Natural killer cell treated with Interleukin-12 subunit alpha and Interleukin-12 subunit beta and Interleukin-15 and Interleukin-18, amount 100 ng/mL, for 72 hours (primary cell): ENCODE results near the gene TTC23. TPM values are rescaled to one million over a fixed set of nuclear protein-coding genes. Genes with fewer than 3 reads are reported as not detected.
A peak's percentile ranks its signal among the peaks of the same experiment; 100 is the strongest.

ENCODE experiments used
- ATAC-seq, 2 donors: fragments of 150-1000 bp; cut with Tn5 transposase in 1 of 2; sonication (Bioruptor Pico), chemical (Tn5 transposase) in 1 of 2; 2 replicates each; pipeline ENCODE4 v1.10.0; 2021
- DNase-seq: peaks from one replicate; pipeline ENCODE4 v3.0.0; 2022; ENCODE audit warnings: low spot score
- H3K27ac Mint-ChIP-seq, 2 donors: 1 replicate in 1 of 2; 2 replicates in 1 of 2; pipeline ENCODE4 v1.8.0; 2022; ENCODE audit warnings: mixed read lengths in 2 of 2, mild to moderate bottlenecking in 1 of 2, moderate library complexity in 1 of 2
- H3K27me3 Mint-ChIP-seq, 2 donors: 1 replicate in 1 of 2; 2 replicates in 1 of 2; pipeline ENCODE4 v1.8.0; 2022; ENCODE audit warnings: mixed read lengths in 2 of 2
- H3K36me3 Mint-ChIP-seq: one replicate; pipeline ENCODE4 v1.8.0; 2022; ENCODE audit warnings: mixed read lengths
- H3K4me1 Mint-ChIP-seq, 2 donors: 1 replicate in 1 of 2; 2 replicates in 1 of 2; pipeline ENCODE4 v1.8.0; 2022; ENCODE audit warnings: low read depth in 2 of 2, mixed read lengths in 2 of 2, mild to moderate bottlenecking in 1 of 2
- H3K4me3 Mint-ChIP-seq: one replicate; pipeline ENCODE4 v1.8.0; 2022; ENCODE audit warnings: mixed read lengths
- H3K9me3 Mint-ChIP-seq: 2 replicates; pipeline ENCODE4 v1.8.0; 2022; ENCODE audit warnings: mixed read lengths
- total RNA-seq, 2 donors: library from RNA; stranded (reverse); gene quantifications; one replicate each; pipeline ENCODE4 v1.2.3, GENCODE V29; 2022

Gene TTC23
- total RNA-seq, 2 donors from 2014 or later, result 1.00 to 3.6 TPM

DNA sequence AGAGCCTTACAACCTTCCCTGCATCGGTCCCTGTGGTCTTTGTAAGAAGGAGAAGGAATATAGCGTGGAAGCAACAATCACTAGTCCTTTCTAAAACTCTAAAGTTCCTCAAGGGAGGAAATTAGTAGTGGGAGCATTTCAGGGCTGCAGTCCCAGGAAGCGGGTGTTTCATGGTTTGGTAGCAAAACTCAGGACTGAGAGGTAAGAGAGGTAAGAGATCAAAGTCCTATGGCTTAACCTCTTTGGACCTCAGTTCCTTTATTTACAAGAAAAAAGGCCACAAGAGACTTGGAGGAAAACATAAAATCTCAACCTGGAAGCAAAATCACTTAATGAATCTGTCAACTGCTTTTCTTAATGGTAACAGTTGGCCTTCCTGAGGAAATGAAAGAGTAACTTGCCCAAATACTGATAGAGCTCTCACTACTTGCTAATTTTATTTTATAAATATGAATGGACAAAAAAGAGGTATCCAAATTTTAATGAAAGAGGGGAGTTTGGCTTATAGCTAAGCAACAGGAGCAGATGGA is 16.2 kb upstream of the TTC23 start:
- ATAC-seq, result no peak
- no peak for DNase-seq
- Mint-ChIP-seq H3K4me1 (no peaks in the 10 kb centered on the region), H3K27ac (no peak overlapping the region), H3K36me3 (no peaks in the 10 kb centered on the region), H3K27me3 (no peaks in the 10 kb centered on the region), H3K4me3 (no peak overlapping the region), H3K9me3 (no peaks in the 10 kb centered on the region)

DNA sequence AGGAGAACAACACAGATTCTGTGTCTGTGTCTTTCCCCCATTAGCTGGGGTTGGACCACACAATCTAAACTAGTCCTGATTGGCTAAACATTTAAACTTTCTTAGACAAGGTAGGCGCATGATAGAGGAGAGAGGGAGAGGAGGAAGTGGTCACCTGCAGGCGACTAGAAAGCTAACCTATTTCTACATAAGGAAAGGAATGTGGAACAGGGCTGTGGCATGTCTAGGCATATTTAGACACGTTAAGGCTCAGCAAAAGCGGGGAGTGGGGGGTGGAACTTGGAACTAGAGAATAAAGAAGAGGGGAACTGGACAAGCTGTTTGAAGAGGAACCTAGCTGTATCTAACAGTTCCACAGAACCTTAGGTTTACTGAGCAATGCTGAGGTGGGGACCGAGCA is 14.7 kb upstream of the TTC23 start:
- Mint-ChIP-seq H3K9me3 (no peaks in the 10 kb centered on the region), H3K36me3 (no peaks in the 10 kb centered on the region), H3K27ac (no peak overlapping the region), H3K4me1 (peaks cover 0 to 2% of the 10 kb centered on the region in 2 donors), H3K4me3 (no peak overlapping the region), H3K27me3 (no peaks in the 10 kb centered on the region)
- ATAC-seq, result no peak
- DNase-seq, result no peak

DNA sequence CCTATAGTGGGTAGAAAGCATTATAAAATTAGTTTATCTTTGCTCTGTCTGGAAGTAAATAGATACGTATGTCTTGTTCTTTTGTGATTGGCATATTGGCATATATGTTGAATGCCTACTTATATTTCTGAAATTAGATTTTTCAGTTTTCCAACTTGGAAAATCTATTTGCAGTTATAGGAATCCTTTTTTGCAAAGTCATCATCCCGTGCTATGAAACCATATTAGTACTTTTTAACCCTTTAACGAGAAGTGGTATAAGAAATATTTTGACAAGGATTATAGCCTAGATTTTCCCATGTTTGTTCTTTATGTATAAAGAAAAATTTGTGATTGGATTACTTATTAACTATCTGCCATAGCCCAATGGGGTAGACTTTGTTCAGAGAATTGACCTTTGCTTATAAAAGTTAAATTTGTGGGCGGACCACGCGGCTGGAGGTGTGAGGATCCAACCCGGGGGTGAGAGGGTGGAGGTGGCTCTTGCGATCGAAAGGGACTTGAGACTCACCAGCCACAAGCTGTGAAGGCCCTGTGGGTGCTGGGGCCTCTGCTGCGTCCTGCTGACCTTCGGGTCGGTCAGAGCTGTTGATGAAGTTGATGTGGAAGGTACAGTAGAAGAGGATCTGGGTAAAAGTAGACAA is 7.8 kb upstream of the TTC23 start:
- H3K27ac Mint-ChIP-seq, result no peak overlapping the region

DNA sequence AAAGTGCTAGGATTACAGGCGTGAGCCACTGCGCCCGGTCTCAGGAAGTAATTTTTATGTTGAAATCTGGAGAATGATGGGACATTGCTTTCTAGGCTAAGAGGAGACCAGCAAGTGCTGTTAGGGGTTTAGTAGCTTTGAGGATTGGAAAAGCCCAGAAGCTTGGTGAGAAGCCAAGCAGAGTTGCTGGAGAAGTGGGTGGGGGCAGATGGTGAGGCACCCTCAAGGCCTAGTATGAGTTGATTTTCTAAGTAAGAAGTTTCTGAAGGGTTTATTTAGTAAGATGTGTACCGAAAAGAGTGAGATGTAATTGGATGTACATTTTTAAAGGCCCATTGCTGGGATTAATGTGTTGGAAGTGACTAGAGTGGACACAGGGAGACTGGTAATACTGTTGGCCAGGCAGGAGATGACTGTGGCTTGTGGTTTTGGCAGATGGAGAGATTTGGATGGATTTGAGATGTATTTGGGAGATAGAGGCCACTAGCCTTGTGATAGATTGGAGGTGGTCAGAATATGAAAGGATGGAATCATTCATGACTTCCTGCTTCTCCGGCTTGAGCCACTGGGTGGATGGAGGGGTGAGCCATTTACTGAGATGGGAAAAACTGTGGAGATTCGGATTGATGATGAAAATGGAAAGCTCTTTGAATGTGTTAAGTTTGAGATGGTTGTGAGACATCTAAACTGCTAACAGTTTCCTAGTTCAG is 4.2 kb upstream of the TTC23 start:
- peak overlapping the region; percentile 53 for H3K4me3 Mint-ChIP-seq
- peaks cover 0 to 5% of the 10 kb centered on the region in 2 donors for H3K27me3 Mint-ChIP-seq
- ATAC-seq, result no peak
- H3K36me3 Mint-ChIP-seq, result peaks cover 18% of the 10 kb centered on the region
- DNase-seq, result no peak
- H3K4me1 Mint-ChIP-seq, result peaks cover 26 to 34% of the 10 kb centered on the region in 2 donors
- H3K9me3 Mint-ChIP-seq, result no peaks in the 10 kb centered on the region
- H3K27ac Mint-ChIP-seq, result peak overlapping the region in 1 of 2 donors; percentile 5

More for the DNA sequence above, 7.8 kb upstream of the TTC23 start:
- no peak for DNase-seq
- no peak for ATAC-seq
- Mint-ChIP-seq H3K27me3 (peaks cover 0 to 5% of the 10 kb centered on the region in 2 donors), H3K36me3 (peaks cover 12% of the 10 kb centered on the region), H3K4me3 (no peak overlapping the region), H3K9me3 (no peaks in the 10 kb centered on the region), H3K4me1 (peaks cover 19 to 23% of the 10 kb centered on the region in 2 donors)

DNA sequence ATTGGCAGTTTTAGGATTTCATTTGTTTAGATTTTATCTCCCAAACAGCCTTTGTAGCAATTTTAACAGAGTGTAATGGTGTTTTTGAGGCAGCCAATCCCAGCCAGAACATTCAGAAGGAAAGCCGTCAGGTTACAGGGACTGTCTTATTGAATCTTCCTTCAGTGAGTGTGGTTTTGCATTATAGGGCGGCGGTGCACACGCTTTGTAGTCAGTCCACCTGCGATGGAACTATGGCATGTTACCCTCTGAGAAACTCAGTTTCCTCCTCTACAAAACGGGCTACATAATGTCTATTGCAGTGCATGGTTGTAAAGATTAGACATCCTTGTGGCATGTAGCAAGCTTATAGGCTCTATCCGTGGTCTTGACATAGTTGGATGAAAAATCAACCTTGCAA is 2.9 kb upstream of the TTC23 start:
- DNase-seq, result no peak
- Mint-ChIP-seq H3K4me1 (peaks cover 24 to 29% of the 10 kb centered on the region in 2 donors), H3K4me3 (peak overlapping the region; percentile 94), H3K27ac (peak overlapping the region; percentile 78 to 88), H3K36me3 (peaks cover 7% of the 10 kb centered on the region), H3K9me3 (no peaks in the 10 kb centered on the region), H3K27me3 (peaks cover 0 to 5% of the 10 kb centered on the region in 2 donors)
- no peak for ATAC-seq

DNA sequence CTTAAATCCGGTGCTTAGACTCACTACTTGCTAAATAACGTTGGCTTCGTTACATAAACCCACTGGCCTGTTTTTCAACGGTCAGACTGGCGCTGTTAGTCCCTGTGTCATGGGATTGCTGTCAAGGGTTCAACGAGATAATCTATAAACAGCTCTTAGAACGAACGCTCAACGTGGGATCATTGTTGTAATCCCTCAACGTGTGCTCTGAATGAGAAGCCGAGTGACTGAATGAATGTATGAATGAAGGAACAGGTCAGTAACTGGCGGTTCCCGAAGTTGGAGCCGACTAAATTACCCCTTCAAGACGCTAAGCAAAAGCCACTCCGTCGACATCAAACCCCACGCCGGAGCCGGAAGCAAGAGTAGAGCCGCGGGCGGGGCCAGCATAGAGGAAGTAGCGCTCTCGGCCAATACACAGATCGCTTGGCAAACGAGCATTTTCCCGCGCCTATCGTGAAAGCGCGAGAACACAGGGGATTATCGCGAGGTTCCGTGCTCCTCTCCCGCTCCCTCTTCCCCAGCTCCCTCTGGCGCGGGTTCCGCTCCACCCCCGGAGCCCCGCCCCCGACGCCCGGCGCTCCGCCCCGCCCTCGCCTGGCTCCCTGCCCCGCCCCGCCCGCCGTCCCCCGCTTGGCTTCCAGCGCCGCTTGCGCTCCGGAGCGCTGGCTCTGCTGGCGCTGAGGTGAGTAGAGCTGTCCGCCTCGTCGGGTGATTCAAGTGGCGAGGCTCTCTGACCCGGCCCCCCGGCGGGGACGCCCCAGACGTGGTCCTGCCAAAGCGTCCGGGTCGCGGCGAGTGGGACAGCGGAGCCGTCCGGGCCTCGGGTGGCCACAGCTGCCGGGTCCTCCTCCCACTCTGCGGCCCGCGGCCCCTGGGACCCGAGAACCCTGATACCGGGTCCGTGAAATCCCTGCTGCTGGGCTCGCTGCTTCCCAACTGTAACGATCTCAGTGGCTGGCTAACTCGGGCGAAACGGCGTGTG is 1.8 kb upstream of the TTC23 start, which contains the start of gene LRRC28:
LRRC28 (plus strand) TSS at position 625 of the 985 bp plus-strand sequence. CDS start 4,477 bp downstream, outside the sequence.
- DNase-seq, result peak; percentile 96
- ATAC-seq, result peak; percentile 98 to 99
- H3K27me3 Mint-ChIP-seq, result peaks cover 0 to 7% of the 10 kb centered on the region in 2 donors
- peaks cover 24 to 28% of the 10 kb centered on the region in 2 donors for H3K4me1 Mint-ChIP-seq
- peaks cover 6% of the 10 kb centered on the region for H3K36me3 Mint-ChIP-seq
- peak within 1 kb of the TSS; percentile 94 for H3K4me3 Mint-ChIP-seq
- H3K9me3 Mint-ChIP-seq, result no peaks in the 10 kb centered on the region
- peak within 1 kb of the TSS; percentile 78 to 91 for H3K27ac Mint-ChIP-seq

DNA sequence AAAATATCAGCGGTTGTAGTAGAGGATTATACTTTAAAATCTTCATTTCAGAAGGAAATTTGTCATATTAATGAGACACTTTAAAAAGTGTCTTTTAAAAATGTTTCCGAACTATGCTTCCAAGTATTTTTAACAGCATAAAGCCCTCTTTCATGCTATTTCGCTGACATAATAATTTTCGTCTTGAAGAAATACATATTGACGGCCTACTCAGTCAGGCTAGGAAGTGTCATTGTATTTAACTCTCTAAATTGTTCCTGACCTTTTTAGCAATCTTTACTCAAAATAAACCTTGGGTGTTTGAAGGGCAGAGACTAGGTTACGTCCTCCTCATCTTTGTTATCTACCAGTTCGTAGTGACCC is 1.1 kb upstream of the TTC23 start:
- Mint-ChIP-seq H3K4me1 (peaks cover 24 to 28% of the 10 kb centered on the region in 2 donors), H3K27me3 (peaks cover 0 to 7% of the 10 kb centered on the region in 2 donors), H3K27ac (peak overlapping the region; percentile 78 to 91), H3K4me3 (peak overlapping the region; percentile 94), H3K9me3 (no peaks in the 10 kb centered on the region), H3K36me3 (peaks cover 6% of the 10 kb centered on the region)
- ATAC-seq (no peak), DNase-seq (no peak)

DNA sequence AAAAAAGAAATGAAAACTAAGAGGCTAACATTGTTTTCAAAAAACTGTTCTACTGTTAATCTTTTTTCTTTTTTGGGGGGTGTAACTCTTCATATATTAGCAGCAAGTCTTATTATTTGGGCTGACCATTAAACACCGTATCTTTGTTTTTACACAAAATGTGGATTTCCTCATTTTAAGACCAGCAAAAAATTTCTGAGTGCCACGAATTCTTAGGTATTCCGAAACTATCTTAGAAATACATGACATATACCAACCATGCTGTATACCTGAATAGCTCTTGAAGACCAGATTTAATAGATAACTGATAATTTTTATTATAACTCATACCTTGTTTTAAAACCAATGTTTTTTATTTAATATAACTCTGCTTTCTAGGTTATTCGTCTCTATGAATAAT is 620 bp upstream of the TTC23 start:
- no peaks in the 10 kb centered on the region for H3K9me3 Mint-ChIP-seq
- H3K36me3 Mint-ChIP-seq, result peaks cover 6% of the 10 kb centered on the region
- no peak overlapping the region for H3K27ac Mint-ChIP-seq
- H3K4me1 Mint-ChIP-seq, result peaks cover 24 to 28% of the 10 kb centered on the region in 2 donors
- peaks cover 0 to 7% of the 10 kb centered on the region in 2 donors for H3K27me3 Mint-ChIP-seq
- DNase-seq, result no peak
- no peak for ATAC-seq
- H3K4me3 Mint-ChIP-seq, result no peak overlapping the region

DNA sequence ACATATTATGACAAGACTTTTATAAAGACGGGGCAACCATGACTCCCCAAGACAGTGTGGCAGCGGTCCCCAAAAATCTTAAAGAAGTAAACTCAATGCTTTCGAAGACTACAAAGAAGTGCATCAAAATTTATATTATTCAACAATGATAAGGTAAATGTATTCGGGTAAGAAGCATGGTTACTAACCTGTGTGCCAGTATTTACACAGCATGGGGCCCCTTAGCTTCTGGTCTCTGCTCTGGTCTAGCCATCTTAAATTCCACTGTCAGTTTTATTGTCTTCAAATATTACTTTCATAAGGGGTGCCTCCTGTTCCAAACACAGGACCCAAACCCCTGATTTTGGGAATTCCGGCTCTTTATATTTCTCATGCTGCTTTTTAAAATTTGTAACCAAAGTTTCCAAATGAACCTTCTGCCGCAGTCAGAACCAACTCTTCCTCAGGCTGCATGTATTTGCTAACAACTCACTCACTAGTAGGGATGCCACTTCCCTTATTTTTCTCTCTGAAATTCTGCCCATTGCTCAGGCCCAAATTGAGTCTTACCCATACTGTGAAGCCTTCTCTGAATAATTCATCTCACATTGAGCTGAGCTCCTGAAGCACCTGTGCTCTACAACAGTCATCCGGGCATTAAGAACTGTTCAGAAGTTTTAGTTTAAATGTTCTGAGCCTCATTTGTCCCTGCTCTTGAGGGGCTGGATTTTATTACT is 1.2 kb downstream of the TTC23 start:
- no peak for DNase-seq
- H3K27me3 Mint-ChIP-seq, result peaks cover 4 to 11% of the 10 kb centered on the region in 2 donors
- no peak for ATAC-seq
- no peaks in the 10 kb centered on the region for H3K9me3 Mint-ChIP-seq
- H3K4me1 Mint-ChIP-seq, result peaks cover 16 to 20% of the 10 kb centered on the region in 2 donors
- peaks cover 6% of the 10 kb centered on the region for H3K36me3 Mint-ChIP-seq
- no peak overlapping the region for H3K27ac Mint-ChIP-seq
- H3K4me3 Mint-ChIP-seq, result no peak overlapping the region

DNA sequence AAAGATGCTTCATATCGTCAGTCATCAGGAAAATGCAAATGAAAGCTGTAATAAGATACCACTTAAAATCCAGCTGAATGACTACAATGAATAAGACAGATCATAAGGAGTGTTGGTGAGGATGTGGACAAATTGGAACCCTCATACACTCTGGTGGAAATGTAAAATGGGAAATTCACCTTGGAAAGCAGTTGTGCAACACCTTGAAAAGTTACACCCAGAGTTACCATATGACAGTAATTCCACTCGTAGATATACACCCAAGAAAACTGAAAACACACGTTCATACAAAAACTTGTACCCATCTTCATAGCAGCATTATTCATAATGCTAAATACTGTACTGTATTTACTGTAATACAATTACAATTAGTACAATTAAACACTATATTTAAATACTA is 2.3 kb downstream of the TTC23 start:
- peaks cover 8 to 10% of the 10 kb centered on the region in 2 donors for H3K4me1 Mint-ChIP-seq
- no peak overlapping the region for H3K27ac Mint-ChIP-seq
- peaks cover 6% of the 10 kb centered on the region for H3K36me3 Mint-ChIP-seq
- peaks cover 12 to 20% of the 10 kb centered on the region in 2 donors for H3K27me3 Mint-ChIP-seq
- ATAC-seq, result no peak
- no peak for DNase-seq
- no peaks in the 10 kb centered on the region for H3K9me3 Mint-ChIP-seq
- H3K4me3 Mint-ChIP-seq, result no peak overlapping the region

DNA sequence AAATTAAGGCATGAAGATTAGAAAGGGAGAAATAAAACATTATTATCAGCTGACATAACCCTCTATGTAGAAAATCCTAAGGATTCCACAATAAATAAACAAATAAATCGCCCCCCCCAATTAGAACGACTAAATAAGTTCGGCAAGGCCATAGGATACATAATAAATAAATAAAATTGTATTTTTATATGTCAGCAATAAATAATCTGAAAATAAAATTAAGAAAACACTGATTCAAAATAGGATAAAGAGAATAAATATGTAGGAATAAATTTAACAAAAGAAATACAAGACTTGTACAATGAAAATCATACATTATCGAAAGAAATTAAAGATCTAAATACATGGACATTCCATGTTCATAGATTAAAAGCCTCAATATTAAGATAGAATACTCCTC is 5.1 kb downstream of the TTC23 start:
- H3K9me3 Mint-ChIP-seq, result no peaks in the 10 kb centered on the region
- H3K27ac Mint-ChIP-seq, result no peak overlapping the region
- ATAC-seq (no peak), DNase-seq (no peak)
- peaks cover 13 to 23% of the 10 kb centered on the region in 2 donors for H3K27me3 Mint-ChIP-seq
- no peak overlapping the region for H3K4me3 Mint-ChIP-seq
- H3K36me3 Mint-ChIP-seq, result no peaks in the 10 kb centered on the region
- peaks cover 0 to 4% of the 10 kb centered on the region in 2 donors for H3K4me1 Mint-ChIP-seq

DNA sequence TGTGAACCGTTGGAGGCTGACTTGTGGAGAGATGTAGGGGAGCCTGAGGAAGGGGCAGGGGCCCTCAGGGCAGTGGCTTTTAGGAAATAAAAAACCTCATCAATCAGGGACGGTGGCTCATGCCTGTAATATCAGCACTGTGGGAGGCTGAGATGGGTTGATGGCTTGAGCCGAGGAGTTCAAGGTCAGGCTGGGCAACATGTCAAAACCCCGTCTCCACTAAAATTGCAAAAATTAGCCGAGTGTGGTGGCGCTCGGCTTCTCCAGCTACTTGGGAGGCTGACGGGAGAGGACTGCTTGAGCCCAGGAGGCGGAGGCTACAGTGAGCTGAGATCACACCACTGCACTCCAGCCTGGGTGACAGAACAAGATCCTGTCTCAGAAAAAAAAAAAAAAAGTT is 7.6 kb downstream of the TTC23 start:
- no peak overlapping the region for H3K4me3 Mint-ChIP-seq
- ATAC-seq (no peak), DNase-seq (no peak)
- H3K9me3 Mint-ChIP-seq, result no peaks in the 10 kb centered on the region
- peaks cover 0 to 4% of the 10 kb centered on the region in 2 donors for H3K4me1 Mint-ChIP-seq
- H3K36me3 Mint-ChIP-seq, result no peaks in the 10 kb centered on the region
- peaks cover 13 to 28% of the 10 kb centered on the region in 2 donors for H3K27me3 Mint-ChIP-seq
- H3K27ac Mint-ChIP-seq, result no peak overlapping the region
